MV-4-11 (cell line): ENCODE measurements around the gene PPP2R3B.
"Not testable (repeated sequence)": the region's sequence is repeated elsewhere in the genome, so short reads cannot be mapped to it uniquely, and the experiment has no call there.

Source experiments
- DNase-seq: peaks from one replicate; lab custom pipeline; 2025; lab: John Stamatoyannopoulos, UW

The PPP2R3B gene

GRCh38 chrX:338281-338835 is 48.3 kb downstream of the PPP2R3B start:
- no peak for DNase-seq

GRCh38 chrX:337331-337831 is 49.3 kb downstream of the PPP2R3B start:
- DNase-seq, result no peak

GRCh38 chrX:336227-336626 is 50.5 kb downstream of the PPP2R3B start:
- no peak for DNase-seq

GRCh38 chrX:335758-336155 is 51.0 kb downstream of the PPP2R3B start:
- DNase-seq, result no peak

- DNase-seq, result no peak
Measured at GRCh38 chrX:334971-335757, 51.5 kb downstream of the PPP2R3B start.

GRCh38 chrX:334331-334891 is 52.3 kb downstream of the PPP2R3B start:
- no peak for DNase-seq

- no peak for DNase-seq
Measured at GRCh38 chrX:333611-334311, 52.9 kb downstream of the PPP2R3B start.

- no peak for DNase-seq
Measured at GRCh38 chrX:332916-333610, 53.6 kb downstream of the PPP2R3B start.

- no peak for DNase-seq
Measured at GRCh38 chrX:332496-332860, 54.2 kb downstream of the PPP2R3B start.

GRCh38 chrX:331825-332495 is 54.7 kb downstream of the PPP2R3B start:
- no peak for DNase-seq

- DNase-seq, result no peak
Measured at GRCh38 chrX:331151-331824, 55.4 kb downstream of the PPP2R3B start.

- DNase-seq, result no peak
Measured at GRCh38 chrX:330726-331150, 56.0 kb downstream of the PPP2R3B start.

GRCh38 chrX:330141-330725 is 56.5 kb downstream of the PPP2R3B start:
- DNase-seq, result not testable (repeated sequence)

GRCh38 chrX:329291-329910 is 57.3 kb downstream of the PPP2R3B start:
- no peak for DNase-seq

- DNase-seq, result no peak
Measured at GRCh38 chrX:327660-328126, 59.0 kb downstream of the PPP2R3B start.

- not testable (repeated sequence) for DNase-seq
Measured at GRCh38 chrX:324664-325063, 62.0 kb downstream of the PPP2R3B start.

- DNase-seq, result no peak
Measured at GRCh38 chrX:323721-324628, 62.7 kb downstream of the PPP2R3B start.

GRCh38 chrX:320126-320783 is 66.5 kb downstream of the PPP2R3B start:
- no peak for DNase-seq
